Glomerular visceral epithelial cell (primary cell): Measurements from ENCODE around the gene ACACA.
"Not testable (repeated sequence)": the region's sequence is repeated elsewhere in the genome, so short reads cannot be mapped to it uniquely, and the experiment has no call there.

ENCODE experiments used
- DNase-seq: peaks from one replicate; pipeline ENCODE4 v3.0.0-alpha.2; 2016; ENCODE audit errors: extremely low spot score

ACACA gene

DNA sequence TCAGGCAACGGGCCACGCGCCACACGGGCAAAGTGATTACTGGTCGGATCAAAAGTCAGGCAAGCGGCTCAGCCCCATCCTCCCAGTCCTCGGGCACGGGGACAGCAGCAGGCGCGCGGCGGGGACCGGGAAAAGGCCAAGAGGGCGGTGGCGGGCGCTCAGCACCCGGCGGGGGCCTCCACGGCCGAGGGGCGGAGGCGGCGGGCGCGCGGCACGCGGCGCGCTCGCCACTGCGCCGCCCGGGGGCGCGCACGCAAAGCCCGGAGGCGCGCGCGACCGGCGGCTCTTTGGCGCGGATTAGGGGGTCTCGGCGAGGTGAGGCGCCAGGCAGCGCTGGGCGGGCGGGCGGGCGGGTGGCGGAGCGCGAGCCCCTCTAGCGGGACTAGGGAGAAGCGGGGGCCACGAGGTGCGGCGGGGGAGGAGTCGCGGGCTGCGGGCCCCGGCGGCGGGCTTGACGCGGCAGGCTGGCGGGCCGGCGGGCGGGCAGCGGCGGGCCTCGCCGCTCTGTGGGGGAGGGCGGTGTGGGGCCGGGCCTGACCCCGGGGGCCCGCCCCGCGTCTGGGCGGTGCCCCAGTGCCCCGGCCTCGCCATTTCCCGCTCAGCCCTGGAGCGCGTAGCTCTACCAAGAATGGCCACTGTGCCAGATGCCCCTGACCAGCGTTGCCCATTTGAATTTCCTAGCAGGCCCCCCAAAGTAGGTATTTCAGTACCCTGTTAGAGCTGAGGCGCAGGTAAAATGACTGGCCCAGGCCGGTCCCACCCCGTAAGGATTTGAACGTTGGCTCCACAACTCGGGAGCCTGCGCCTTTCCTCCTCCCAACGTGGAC lies at the start of gene ACACA, which contains the start of gene TADA2A:
Gene ACACA (minus strand): TSS at position 202 of the 827 bp plus-strand sequence. CDS start 537 bp downstream, outside the sequence.
Gene TADA2A (plus strand): TSS at position 252 of the 827 bp plus-strand sequence. CDS start 4,480 bp downstream, outside the sequence.
- DNase-seq, result peak; percentile 89

DNA sequence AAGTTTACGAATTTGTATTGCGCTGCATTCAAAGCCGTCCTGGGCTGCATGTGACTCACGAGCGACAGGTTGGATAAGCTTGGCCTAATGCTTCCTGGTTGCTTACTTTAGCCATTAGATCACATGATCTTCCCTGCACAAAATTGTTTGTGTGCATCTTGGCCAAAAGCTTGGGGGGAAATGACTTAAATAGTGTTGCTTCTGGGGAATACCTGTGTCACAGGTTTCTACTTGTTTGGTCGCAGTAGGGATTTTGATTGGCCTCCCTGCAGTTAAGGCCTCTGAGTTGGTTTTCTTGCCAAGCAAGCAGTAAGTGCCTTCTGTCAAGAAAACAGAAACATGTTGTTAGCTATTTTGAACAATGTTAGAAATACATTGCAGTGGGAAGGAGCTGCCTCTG lies 43.5 kb upstream of the ACACA start:
- no peak for DNase-seq

DNA sequence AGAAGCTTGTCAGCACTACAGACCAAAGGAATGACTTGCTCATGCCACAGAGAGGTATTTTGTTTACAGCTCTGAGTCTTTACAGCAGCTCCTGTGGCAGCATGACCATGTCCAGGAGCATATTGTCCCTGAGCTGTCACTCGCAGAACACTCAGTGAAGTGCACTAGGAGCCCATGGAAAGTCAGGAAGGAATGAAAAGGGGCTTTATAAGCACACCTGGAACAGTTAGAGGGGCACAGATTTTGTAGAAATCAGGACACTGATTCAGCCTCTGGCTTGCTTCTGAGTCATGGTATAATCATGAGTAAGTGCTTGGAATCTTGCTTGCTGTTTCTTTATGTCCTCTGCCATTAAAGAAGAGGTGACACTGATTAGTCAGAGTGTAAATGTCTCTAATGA lies 41.0 kb upstream of the ACACA start:
- peak; percentile 26 for DNase-seq

DNA sequence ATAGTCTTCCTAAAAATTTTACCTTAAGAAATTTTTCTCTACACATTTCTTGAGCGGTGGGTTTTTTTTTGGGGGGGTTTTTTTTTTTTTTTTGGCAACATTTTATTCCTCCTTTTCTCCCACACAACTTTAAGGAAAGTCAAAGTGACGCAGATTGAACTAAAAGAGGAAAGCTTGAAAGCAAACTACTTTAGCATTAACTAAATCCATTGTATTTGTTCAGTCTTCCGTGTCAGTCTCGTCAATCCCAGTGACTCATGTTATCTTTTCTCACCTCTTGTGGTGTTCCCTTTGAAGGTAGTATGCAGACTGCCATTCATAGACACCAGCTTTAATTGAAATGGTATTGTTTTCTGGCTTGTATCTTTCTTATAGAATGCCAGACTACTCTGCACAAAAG lies 39.4 kb upstream of the ACACA start:
- peak; percentile 78 for DNase-seq

DNA sequence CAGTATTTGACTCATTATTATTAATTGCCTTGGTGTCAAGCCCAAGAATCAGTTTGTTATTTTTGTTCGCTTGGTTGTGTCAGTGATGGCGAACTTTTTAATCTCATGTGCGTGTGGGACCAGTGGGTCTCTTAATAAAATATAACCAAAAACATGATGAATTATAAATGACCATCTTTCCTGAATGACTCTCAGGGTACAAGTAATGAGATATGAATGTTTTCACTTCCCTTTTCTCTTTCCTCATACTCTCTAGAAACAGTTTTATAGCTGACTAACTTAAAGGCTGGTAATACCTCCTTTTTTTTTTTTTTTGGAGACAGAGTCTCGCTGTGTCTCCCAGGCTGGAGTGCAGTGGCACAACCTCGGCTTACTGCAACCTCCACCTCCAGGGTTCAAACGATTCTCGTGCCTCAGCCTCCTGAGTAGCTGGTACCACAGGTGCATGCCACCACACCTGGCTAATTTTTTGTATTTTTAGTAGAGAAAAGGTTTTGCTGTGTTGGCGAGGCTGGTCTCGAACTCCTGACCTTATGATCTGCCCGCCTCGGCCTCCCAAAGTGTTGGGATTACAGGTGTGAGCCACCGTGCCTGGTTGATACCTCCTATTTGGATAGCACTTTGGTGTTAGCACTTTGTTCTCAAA lies 34.9 kb upstream of the ACACA start:
- DNase-seq, result not testable (repeated sequence)

DNA sequence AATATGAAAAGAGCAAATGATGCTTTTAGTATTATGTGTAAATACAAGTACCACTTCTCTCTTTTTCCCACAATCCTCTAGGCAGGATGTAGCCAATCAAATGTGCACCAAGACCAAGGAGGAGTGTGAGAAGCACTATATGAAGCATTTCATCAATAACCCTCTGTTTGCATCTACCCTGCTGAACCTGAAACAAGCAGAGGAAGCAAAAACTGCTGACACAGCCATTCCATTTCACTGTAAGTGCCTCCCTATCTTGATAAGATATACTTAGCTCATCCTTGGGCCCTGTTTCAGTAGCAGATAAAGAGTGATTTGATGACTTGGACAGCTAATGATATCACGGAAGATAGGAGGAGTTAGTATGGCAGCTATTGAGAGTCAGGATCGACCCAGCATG lies 33.8 kb upstream of the ACACA start:
- DNase-seq, result no peak

DNA sequence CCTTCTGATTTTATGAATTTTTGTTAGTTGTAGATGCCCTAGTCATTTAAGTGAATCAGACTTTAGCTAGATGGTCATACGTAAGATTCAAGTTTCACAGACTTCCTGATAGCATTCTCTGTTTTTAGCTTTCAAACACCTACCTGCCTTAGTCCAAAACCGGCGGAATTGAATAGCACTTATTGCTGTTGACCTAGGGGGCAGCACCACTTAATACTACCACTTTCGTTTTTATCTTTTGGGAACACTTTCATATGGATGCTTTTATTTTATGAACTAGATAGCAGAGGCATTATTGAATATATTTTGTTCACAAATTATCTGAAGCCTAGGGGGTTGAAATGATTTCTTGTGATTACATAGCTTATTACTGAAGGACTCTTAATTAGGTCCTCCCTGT lies 31.5 kb upstream of the ACACA start:
- DNase-seq, result no peak

DNA sequence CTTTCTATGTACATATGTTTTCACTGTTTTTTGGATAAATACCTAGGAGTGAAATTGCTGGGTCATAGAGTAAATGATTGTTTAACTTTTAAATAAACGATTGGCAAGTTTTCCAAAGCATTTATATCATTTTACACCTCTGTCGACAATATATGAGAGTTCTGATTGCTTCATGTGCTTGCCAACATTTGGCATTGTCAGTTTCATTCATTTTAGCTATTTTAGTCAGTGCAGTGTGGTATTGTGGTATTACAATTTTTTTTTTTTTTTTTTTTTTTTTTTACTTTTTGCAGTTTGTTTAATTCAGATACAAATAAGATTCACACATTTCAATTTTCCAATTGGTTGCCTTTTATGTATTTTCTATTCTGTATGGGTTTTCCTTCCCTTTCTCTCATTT lies 26.0 kb upstream of the ACACA start:
- DNase-seq, result no peak

DNA sequence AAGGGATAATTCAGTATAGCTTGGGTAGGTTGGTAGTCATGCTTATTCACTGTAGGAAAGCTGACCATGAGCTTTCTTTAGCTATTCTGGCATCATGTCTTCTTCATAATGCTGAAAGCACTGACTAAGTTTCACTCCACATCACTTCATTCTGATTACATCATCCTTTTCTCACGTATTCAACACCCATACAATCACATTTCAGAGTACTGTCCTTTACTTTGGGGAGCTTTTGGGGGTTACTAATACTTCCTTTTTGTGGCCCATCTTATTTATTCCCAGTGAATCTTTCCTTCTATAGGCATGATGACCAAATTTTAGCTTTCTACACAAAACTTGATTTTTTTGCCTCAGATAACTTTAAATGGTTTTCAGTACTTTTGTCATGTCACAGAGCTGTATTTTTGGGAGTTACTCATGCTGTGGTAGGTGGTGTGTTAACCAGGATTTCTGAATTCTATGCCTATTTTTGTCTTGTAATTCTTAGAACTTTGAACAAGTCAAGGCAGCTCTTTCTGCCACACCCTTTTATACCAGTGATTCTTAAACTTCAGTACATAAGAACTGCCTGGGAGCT lies 23.5 kb upstream of the ACACA start:
- DNase-seq, result no peak

DNA sequence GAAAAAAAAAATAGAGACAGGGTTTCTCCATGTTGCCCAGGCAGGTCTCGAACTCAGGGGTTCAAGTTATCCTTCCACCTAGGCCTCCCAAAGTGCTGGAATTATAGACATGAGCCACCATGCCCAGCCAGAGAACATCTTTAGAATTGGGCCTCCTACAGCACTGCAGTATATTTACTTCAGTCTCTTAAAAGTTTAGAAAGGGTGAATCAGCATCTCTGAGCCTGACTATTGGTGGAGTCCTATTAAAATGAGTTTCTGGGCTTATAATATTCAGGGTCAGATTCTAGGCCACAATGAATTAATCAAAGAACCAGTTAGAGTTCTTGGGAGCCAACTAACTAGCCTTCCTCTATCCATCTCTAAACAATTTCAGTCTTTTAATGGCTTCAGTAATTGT lies 22.8 kb upstream of the ACACA start:
- no peak for DNase-seq

DNA sequence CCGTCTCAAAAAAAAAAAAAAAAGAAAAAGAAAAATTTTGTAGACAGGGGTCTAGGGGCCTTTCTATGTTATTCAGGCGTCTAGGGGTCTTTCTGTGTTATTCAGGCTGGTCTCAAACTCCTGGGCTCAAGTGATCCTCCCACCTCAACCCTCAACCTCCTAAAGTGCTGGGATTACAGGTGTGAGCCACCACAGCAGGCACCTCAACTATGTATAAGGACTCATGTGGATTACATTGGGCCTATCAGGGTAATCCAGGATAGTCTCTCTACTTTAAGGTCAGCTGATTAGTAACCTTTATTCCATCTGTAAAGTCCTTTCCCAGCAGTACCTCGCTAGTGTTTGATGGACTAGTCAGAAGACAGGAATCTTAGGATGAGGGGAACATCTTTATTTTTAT lies 22.4 kb upstream of the ACACA start:
- DNase-seq, result no peak

DNA sequence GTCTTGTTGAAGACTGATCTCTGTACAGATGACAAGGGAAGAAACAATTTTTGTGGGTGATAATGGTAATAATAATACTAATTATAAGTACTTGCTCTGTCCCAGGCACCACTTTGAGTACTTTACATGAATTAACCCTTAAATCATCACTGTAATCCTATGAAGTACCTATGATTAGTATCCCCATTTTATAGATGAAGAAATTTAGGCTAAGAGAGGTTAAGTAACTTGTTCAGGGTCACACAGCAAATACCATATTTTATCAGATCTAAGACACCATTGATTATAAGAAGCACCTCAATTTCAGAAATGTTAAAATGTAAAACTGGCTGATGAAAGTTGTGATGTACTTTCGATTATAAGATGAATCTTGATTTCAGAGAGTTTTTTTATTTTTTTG lies 18.6 kb upstream of the ACACA start:
- DNase-seq, result no peak

DNA sequence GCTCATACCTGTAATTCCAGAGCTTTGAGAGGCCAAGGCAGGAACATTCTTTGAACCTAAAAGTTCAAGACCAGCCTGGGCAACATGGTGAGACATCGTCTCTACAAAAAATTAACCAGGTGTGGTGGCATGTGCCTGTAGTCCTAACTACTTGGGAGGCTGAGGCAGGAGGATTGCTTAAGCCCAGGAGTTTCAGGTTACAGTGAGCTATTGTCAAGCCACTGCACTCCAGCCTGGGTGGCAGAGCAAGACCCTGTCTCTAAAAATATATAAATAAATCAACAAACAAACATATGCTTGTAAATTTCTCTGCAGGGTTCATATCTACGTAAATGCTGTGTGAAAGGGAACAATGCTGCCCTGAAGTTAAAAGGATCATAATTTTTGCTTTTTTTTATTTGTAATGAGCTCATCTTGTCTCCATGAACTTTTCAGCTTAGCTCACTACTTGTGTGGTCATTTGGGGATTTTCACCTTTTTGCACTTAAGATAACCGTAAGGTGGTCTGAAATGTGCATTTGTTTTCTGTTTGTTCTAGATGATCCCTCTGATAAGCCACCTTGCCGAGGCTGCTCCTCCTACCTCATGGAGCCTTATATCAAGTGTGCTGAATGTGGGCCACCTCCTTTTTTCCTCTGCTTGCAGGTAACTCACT lies 16.5 kb upstream of the ACACA start:
- DNase-seq, result no peak

DNA sequence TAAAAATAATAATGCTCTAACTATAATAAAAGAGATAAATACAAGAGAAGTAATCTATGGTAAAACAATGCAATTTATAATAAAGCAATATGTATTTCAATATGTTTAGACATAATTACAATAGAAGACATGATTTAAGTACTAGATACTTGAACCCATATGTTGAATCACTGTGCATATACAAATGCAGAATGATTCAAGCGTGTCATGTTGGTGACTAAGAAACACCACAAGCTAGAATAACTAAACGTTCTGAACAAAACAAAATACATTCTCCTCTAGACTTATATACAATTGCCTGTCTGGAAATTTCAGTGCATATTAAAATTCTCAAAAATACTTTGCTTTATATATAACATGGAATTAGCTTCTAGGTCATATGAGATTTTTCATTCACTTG lies 11.2 kb upstream of the ACACA start:
- no peak for DNase-seq

DNA sequence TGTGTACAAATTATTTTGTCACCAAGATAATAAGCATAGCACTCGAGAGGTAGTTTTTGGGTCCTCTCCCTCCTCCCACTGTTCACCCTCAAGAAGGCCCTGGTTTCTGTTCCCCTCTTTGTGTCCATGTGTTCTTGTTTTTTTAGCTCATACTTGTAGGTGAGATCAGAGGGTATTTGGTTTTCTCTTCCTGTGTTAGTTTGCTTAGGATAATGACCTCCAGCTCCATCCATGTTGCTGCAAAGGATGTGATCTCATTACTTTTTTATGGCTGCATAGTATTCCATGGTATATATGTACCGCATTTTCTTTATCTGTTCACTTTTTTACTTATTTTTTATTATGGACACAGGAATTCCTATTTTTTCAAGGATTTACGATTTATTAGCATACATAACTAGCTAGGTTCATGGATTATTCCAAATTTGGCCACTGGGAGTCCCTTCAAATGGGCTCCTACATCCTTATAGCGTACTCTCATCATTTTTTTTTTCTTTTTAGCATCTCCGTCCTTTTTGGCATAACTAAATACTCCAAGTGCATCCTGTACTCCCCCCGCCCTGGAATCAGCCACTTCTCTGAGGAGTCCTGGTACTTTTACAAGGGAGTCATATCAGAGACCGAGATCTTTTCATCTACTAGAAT lies 7.4 kb upstream of the ACACA start:
- no peak for DNase-seq

DNA sequence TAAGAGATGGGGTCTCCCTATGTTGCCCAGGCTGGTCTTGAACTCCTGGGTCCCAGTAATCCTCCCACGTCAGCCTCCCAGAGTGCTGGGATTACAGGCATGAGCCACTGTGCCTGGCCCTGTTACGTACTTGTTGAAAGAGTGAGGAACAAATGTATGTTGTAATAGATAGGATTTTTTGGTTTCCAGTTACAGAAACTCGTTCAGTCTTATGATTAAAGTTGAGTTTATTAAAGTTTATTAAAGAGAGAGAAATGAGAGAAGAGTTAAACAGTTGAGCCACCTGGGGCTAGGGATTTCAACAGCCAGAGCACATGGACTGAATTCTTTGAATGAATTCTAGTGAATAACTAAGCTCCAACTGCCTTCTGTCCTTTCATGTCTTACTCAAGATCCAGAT lies 3.7 kb upstream of the ACACA start:
- no peak for DNase-seq

DNA sequence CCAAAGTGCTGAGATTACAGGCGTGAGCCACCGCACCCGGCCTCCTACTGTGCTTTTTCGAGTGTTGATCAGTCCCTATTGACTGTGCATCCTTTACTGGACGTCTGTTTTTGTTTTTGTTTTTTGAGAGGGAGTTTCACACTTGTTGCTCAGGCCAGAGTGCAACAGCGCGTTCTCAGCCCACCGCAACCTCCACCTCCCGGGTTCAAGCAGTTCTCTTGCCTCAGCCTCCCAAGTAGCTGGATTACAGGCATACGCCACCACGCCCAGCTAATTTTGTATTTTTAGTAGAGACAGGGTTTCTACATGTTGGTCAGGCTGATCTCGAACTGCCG lies 1.5 kb upstream of the ACACA start:
- not testable (repeated sequence) for DNase-seq

DNA sequence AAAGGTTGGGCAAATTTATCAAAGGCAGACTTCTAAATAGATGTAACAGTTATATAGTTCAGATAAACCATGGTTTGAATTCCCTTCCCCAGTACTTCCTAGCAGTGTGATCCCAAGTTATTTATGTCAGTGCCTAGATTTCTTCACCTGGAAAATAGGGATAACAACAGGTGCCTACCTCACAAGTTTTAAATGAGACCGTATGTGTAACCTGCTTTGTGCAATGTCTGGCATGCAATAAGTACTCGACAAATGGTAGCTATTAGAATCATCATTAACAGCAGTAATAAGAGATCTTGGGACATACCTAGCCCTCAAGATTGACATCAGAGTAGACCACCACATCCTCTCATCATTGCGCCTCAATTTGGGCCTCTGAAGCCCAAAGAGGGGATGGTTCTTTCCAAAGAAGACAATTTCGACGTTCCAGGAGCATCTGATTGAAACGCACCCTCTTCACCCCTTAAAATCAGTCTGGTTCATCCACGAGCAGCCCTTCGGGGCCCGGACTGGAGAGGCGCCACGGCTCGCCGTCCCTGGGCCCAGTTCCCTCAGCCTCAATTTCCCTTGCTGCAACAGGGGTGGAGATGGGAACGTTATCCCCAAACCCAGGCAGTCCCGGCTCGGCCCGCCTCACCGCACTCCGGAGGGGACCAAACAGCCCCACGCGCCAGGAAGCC lies 541 bp downstream of the ACACA start:
- DNase-seq, result no peak

DNA sequence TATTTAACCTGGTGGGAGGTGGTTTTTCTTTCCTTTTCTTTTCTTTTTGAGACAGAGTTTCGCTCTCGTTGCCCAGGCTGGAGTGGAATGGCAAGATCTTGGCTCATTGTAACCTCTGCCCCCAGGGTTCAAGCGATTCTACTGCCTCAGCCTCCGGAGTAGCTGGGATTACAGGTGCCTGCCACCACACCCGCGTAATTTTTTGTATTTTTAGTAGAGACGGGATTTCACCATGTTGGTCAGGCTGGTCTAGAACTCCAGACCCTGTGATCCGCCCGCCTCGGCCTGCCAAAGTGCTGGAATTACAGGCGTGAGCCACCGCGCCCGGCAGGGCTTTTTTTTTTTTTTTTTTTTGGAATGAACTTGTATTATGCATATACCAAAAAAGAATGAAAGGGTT lies 1.1 kb downstream of the ACACA start:
- DNase-seq, result not testable (repeated sequence)

DNA sequence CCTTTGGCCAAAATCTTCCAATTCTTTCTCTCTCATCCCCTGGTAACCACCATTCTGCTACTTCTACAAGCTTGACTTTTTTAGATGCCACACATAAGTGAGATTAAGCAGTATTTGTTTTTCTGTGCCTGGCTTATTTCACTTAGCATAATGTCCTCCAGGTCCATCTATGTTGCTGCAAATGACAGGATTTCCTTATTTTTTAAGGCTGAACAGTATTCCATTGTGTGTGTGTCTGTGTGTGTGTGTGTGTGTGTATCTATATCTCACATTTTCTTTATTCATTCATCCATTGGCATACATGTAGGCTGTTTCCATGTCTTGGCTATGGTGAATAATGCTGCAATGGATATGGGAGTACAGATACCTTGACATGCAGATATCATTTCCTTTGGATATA lies 6.1 kb downstream of the ACACA start:
- DNase-seq, result no peak

DNA sequence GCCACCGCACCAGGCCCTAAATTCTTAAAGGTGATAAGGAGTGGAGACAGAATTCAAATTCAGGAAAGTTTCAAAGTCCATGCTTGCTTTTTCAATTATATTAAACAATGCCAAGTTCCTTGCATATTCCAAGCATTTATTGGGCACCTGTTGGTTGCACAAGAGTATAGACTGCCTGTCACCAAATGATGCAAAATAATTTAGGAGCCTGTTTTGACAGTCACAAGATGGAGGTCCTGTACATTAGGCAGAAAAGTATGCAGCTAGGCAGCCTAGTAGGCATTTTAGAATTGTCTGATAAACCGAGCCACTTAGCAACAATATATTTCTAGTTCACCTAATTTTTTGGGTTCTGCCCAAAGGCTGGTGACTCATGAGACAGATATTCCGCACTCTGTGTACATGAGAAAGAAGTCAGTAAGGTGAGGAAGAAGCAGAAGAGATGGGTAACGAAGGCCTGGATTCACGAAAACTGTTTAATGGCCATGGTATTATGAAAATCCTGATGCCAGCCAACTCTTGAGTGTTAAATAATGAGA lies 7.3 kb downstream of the ACACA start:
- no peak for DNase-seq
